Ascending aorta (tissue), 2 donors: ENCODE data around the gene SFMBT2. TPM values are rescaled to one million over a fixed set of nuclear protein-coding genes. Genes with fewer than 3 reads are reported as not detected.

Experiments
- DNase-seq, 2 donors: peaks; one replicate each; pipeline ENCODE4 v3.0.0-alpha.2; 2019; ENCODE audit warnings: low spot score in 2 of 2
- H3K27ac ChIP-seq, 2 donors: fragments of 200-600 bp; sonication (generic); one replicate each; pipeline ENCODE4 v1.5.1; 2016 to 2017; ENCODE audit warnings: mild to moderate bottlenecking in 1 of 2
- H3K27me3 ChIP-seq: fragments of 200-600 bp; sonication (generic); one replicate; pipeline ENCODE4 v1.5.1; 2017
- H3K36me3 ChIP-seq, 2 donors: fragments of 200-600 bp; sonication (generic); one replicate each; pipeline ENCODE4 v1.5.1; 2016
- H3K4me1 ChIP-seq, 2 donors: fragments of 200-600 bp; sonication (generic); one replicate each; pipeline ENCODE4 v1.5.1; 2016 to 2017; ENCODE audit warnings: mild to moderate bottlenecking in 1 of 2
- H3K4me3 ChIP-seq, 2 donors: fragments of 200-600 bp; sonication (generic); one replicate each; pipeline ENCODE4 v1.5.1; 2016 to 2017; ENCODE audit warnings: mild to moderate bottlenecking in 1 of 2
- H3K9me3 ChIP-seq, 2 donors: fragments of 200-600 bp; sonication (generic); one replicate each; pipeline ENCODE4 v1.5.1; 2016
- CTCF ChIP-seq, 3 experiments: fragments of 200-600 bp in 2 of 3; fragments of 450-650 bp in 1 of 3; sonication (generic) in 2 of 3; IDR thresholded peaks; one replicate each; pipeline ENCODE4 v1.5.1; 2016 to 2019; ENCODE audit warnings: antibody characterized with exemption in 3 of 3, mild to moderate bottlenecking in 1 of 3, moderate library complexity in 1 of 3
- intact Hi-C: fragments of 100-400 bp; cut with DNase I; formaldehyde crosslinking; loops from one replicate; pipeline ENCODE4 v1.15.1; 2023
- total RNA-seq: library from RNA; depleted of rRNA; stranded (reverse); fragments of >200 nt; gene quantifications from one replicate; pipeline ENCODE4 v1.1.0, GENCODE V29; 2016

The SFMBT2 gene
- total RNA-seq, 1 donor from 2014 or later: 2.2 TPM

- H3K4me3 ChIP-seq: no peak overlapping the region
- no peaks in the 10 kb centered on the region for H3K36me3 ChIP-seq
- H3K27me3 ChIP-seq: no peaks in the 10 kb centered on the region
- no peak for TF ChIP-seq CTCF (IDR thresholded peaks at IDR 0.05)
- no peaks in the 10 kb centered on the region for H3K4me1 ChIP-seq
- H3K27ac ChIP-seq: no peak overlapping the region
- H3K9me3 ChIP-seq: no peaks in the 10 kb centered on the region
- no peak for DNase-seq
- intact Hi-C loops: no loop called here
Measured at GRCh38 chr10:7291487-7292270, 119.2 kb downstream of the SFMBT2 start.

DNA sequence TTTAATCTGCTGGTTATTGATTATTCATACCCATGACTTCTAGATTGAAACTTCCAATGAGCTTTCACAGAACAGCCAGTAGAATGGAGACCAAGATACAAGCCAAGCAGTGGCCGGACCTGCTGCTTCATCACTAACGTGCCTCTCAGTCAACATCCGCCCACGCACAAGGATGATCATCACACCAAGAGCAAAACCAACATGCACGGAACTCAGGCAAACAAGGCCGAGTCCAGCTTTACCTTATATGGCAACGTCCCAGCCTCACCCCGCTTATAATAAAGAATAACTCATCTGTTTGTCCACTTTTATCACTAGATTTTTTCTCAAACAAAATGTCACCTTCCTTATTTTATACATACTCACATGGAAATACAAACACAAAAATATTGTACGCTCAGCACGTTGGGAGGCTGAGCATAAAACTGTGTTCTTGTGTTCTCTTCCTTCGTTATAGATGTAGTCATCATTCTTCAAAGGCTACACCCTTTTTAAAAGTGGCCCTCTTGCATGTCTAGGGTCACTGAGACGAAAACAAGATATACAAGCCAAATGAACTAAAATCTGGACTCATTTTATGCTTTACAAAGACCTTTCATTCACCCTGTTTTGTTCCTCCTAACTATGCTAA, 122.7 kb downstream of the SFMBT2 start:
- no peak for TF ChIP-seq CTCF (IDR thresholded peaks at IDR 0.05)
- H3K4me3 ChIP-seq: no peak overlapping the region
- no peaks in the 10 kb centered on the region for H3K27me3 ChIP-seq
- no peaks in the 10 kb centered on the region for H3K9me3 ChIP-seq
- intact Hi-C loops: no loop called here
- no peaks in the 10 kb centered on the region for H3K4me1 ChIP-seq
- DNase-seq: no peak
- no peaks in the 10 kb centered on the region for H3K36me3 ChIP-seq
- no peak overlapping the region for H3K27ac ChIP-seq

DNA sequence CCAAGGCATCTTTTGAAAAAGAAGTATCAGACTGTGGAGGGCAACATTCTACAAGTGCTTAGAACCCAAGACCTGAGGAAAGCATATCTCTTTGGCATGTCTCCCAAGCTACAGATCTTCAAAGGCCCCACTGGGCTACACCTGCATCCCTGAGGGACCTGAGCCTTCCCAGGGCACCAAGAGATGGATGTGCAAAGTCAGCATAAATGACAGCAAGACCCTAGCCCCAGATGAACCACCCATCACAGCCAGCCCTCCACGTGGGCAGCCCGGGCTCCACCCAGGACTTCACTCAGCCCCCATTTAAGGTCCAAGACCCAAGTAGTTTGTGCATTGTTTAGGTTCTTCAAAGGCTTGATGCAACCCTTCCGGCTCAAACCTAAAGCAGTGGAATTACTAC, 123.5 kb downstream of the SFMBT2 start:
- H3K27ac ChIP-seq: no peak overlapping the region
- no peaks in the 10 kb centered on the region for H3K9me3 ChIP-seq
- intact Hi-C loops: no loop called here
- H3K4me3 ChIP-seq: no peak overlapping the region
- H3K27me3 ChIP-seq: no peaks in the 10 kb centered on the region
- H3K36me3 ChIP-seq: no peaks in the 10 kb centered on the region
- no peaks in the 10 kb centered on the region for H3K4me1 ChIP-seq
- no peak for TF ChIP-seq CTCF (IDR thresholded peaks at IDR 0.05)
- no peak for DNase-seq

- Histone ChIP-seq H3K9me3 (no peaks in the 10 kb centered on the region), H3K4me3 (no peak overlapping the region), H3K27me3 (no peaks in the 10 kb centered on the region), H3K36me3 (no peaks in the 10 kb centered on the region), H3K27ac (no peak overlapping the region), H3K4me1 (no peaks in the 10 kb centered on the region)
- intact Hi-C loops: no loop called here
- no peak for TF ChIP-seq CTCF (IDR thresholded peaks at IDR 0.05)
- DNase-seq: no peak
Measured at GRCh38 chr10:7285522-7286322, 125.1 kb downstream of the SFMBT2 start.

GRCh38 chr10:7283246-7283645, 127.6 kb downstream of the SFMBT2 start:
- Histone ChIP-seq H3K4me3 (no peak overlapping the region), H3K36me3 (no peaks in the 10 kb centered on the region), H3K27me3 (no peaks in the 10 kb centered on the region), H3K27ac (no peak overlapping the region), H3K9me3 (no peaks in the 10 kb centered on the region), H3K4me1 (no peaks in the 10 kb centered on the region)
- DNase-seq: no peak
- TF ChIP-seq CTCF (IDR thresholded peaks at IDR 0.05): no peak
- intact Hi-C loops: no loop called here
